HG03135 (cell line): ENCODE data around the gene RHOH.
"Not testable (repeated sequence)": the region's sequence is repeated elsewhere in the genome, so short reads cannot be mapped to it uniquely, and the experiment has no call there.

Source experiments
- ATAC-seq: cut with Tn5 transposase; IDR thresholded peaks from one replicate; pipeline ENCODE4 v1.9.1; 2021; ENCODE audit warnings: mild to moderate bottlenecking, moderate library complexity; ENCODE audit not compliant: unreplicated experiment

RHOH gene

DNA sequence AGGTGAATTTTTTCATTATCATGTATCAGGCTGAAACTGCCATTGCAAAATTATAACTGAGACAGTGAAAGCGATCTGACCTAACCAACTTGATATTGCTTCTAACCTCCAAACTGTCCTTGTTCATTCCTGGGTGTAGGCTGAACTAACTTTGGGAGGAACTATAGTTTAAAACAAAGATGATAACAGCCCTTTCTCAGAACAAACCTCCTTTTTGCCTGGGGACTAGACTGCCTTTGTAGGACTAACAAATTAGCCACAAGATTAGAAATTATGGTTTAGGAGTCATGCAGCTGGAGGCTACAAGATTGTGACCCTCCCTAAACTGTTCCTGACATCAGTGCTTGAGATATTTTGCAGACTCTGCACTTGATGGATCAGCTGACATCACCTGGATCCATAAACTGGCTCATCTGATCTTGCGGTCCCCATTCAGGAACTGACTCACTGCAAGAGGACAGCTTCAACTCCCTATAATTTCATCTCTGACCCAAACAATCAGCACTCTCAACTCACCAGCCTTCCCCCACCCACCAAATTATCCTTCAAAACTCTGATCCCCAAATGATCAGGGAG, 93.9 kb downstream of the RHOH start:
- not testable (repeated sequence) for ATAC-seq

DNA sequence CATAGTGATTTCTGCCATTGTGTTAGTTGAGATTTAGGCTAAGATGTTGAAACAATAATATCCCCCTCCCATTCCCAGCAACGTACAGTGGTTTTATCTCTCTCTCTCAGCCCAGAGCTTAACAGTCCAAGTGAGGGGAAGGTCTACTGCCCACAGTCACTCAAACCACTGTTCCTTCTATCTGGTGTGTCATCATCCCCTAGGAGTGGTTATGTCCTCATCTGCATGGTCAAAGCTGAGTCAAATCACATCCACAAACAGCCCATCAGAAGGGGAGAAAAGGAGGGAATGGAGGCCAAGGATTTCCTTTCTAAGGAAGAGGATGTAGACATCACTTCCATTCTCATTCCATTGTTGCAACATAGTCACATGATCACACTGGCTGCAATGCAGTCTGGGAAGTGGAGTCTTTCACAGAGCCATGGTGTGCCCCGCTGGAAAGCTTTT, 95.5 kb downstream of the RHOH start:
- ATAC-seq, result no peak

DNA sequence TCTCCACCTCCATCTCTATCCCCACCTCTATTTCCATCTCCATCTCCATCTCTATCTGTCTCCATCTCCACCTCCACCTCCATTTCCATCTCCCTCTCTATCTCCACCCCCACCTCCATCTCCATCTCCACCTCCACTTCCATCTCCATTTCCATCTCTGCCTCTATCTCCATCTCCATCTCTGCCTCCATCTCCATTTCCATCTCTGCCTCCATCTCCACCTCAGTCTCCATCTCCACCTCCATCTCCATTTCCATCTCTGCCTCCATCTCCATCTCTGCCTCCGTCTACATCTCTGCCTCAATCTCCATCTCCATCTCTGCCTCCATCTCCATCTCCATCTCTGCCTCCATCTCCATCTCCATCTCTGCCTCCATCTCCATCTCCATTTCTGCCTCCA, 97.5 kb downstream of the RHOH start:
- no peak for ATAC-seq

DNA sequence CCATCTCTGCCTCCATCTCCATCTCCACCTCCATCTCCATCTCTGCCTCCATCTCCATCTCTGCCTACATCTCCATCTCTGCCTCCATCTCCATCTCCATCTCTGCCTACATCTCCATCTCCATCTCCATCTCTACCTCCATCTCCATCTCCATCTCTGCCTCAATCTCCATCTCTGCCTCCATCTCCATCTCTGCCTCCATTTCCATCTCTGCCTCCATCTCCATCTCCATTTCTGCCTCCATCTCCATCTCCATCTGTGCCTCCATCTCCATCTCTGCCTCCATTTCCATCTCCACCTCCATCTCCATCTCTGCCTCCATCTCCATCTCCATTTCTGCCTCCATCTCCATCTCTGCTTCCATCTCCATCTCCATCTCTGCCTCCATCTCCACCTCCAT, 98.2 kb downstream of the RHOH start:
- ATAC-seq, result not testable (repeated sequence)

DNA sequence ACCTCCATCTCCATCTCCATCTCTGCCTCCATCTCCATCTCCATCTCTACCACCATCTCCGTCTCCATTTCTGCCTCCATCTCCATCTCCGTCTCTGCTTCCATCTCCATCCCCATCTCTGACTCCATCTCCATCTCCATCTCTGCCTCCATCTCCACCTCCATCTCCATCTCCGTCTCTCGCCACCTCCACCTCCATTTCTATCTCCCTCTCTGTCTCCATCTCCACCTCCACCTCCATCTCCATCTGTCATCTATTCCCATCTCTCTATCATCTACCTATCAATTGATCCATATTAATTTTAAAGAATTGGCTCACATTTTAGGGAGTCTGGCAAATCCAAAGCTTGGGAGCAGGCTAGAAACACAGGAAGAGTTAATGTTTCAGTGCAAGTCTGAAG, 98.7 kb downstream of the RHOH start:
- no peak for ATAC-seq
